GM12874 (cell line): Measurements from ENCODE around the gene GRK5.

ENCODE experiments used
- CTCF ChIP-seq: IDR thresholded peaks from 2 replicates; pipeline ENCODE4 v1.5.1; 2011; ENCODE audit warnings: low read depth, mild to moderate bottlenecking, control low read depth, low read length, moderate library complexity; ENCODE audit not compliant: insufficient read depth

GRK5 gene

GRCh38 chr10:119339109-119339508 is 131.7 kb downstream of the GRK5 start:
- TF ChIP-seq CTCF = no peak

- TF ChIP-seq CTCF = no peak
Observed at GRCh38 chr10:119340893-119341458, 133.6 kb downstream of the GRK5 start.

DNA sequence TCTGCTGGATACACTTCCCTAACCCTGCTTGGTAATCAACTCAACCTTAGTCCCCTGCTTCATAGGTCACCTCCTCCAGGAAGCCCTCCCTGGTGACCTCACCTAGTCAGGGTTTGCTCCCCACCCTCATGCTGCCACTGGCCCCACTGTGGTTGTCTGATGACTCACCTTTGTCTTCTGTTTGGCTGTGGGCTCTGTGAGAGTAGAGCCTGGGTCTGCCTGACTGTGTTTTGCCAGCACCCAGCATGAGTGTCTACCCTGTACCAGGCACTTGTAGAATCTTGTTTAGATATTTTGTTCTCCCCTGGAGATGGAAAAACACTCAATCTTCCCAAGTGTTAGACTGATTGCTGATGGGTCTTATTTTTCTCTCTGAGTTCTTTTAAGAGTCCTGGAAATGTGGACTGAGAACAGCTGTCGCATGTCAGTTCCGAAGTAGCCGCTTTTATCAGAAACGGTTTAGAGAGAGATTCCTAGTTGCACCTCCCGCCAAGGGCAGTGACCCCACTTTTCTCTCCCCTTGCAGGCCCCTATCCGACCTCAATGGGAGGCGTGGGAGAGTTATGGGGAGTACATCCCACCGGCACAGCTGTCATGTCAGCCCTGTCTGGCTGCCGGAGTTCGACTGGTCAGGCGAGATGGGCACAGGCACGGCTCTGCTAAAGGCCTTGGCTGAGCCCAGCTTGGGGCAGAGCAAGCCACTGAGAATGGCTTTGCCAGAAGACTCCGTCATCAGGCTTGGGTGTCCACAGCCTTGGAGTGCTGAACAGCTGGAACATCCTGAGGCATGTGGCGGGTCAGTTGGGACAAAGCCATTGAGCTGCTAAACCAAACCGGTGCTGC is 134.3 kb downstream of the GRK5 start:
- TF ChIP-seq CTCF = no peak

DNA sequence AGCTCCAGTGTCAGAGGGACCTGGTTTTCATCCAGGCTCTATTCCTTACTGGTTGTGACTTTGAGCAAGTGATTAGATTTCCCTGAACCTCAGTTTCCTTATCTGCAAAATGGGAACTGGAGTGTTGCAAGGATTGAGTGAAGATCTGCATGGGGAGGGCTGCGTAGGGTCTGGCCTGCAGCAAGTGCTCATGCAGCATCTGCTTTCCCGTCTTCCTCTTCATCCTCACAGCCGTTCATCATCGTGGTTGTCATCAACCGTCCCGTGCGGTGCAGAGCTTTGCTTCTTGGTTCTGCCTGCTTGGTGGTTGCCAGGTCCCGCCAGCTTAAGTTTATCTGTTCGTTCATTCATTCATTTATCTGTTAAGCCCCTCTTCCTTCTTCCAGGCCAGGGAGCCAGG is 135.0 kb downstream of the GRK5 start:
- TF ChIP-seq CTCF = no peak

- no peak for TF ChIP-seq CTCF
Observed at GRCh38 chr10:119343011-119343601, 135.7 kb downstream of the GRK5 start.

DNA sequence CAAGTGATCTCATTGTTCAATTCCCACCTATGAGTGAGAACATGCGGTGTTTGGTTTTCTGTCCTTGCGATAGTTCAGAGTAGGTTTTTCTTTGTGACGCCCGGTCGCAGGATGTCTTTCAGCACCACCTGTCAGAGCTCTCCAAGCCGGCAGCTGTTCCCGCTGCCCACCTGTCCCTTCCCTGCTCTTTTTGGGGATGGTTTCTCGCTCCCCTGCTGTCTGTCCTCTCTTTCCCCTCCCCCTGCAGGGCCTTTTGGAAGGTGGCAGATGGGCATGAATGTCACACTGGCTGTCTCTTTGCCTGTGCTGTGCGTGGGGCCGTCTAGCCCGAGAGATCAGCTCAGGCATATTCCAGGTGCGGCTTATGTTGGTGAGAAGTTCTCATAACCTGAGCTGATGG is 137.0 kb downstream of the GRK5 start:
- TF ChIP-seq CTCF = no peak

DNA sequence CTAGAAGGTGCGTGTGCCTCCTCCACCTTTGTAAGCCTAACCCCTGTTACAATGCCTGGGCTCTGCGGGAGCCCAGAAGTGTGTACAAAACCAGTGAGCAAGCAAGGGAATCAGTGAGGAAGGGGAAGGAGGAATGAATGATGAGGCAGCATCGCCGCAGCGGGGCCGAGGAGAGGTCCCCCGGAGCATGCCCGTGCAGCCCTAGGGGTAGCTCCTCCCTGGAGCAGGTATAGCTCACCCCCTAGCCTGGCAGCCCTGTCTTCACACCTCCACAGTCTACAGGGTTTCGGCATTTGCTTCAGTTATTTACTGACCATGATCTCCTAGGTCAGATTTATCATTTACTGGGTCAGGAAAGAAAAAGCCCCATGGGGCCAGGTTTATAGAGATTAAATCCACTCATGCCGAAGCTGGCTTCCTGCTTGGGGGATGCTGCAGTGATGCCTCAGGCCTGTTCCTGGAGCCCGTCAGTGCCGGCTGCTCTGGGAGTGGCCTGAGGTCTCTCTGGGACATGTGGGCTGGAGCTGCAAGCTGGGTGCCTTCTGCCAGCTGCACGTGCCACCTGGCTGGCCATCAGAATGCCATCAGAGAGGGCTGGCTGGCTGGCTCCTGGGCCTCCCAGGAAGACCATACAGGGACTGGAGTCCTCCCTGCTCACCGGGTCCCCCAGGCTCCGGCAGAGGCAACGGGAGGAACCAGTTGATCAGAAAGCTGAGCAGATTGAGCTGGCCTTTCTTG is 138.9 kb downstream of the GRK5 start:
- no peak for TF ChIP-seq CTCF
